NCI-H2081 (cell line): ENCODE results near the gene SIGLEC9.

Experiments
- DNase-seq, 2 experiments: peaks; one replicate each; lab custom pipeline; 2025; lab: John Stamatoyannopoulos, UW

SIGLEC9 gene

GRCh38 chr19:51097166-51097738, 27.5 kb upstream of the SIGLEC9 start:
- peak; percentile 27 for DNase-seq

- no peak for DNase-seq
Measured at GRCh38 chr19:51097796-51098195, 26.9 kb upstream of the SIGLEC9 start.

- no peak for DNase-seq
Measured at GRCh38 chr19:51098365-51099046, 26.2 kb upstream of the SIGLEC9 start.

GRCh38 chr19:51099047-51099382, 25.7 kb upstream of the SIGLEC9 start:
- DNase-seq: no peak

GRCh38 chr19:51100601-51101000, 24.1 kb upstream of the SIGLEC9 start:
- no peak for DNase-seq

- no peak for DNase-seq
Measured at GRCh38 chr19:51101171-51101865, 23.4 kb upstream of the SIGLEC9 start.

GRCh38 chr19:51102991-51103390, 21.7 kb upstream of the SIGLEC9 start:
- DNase-seq: no peak

- DNase-seq: no peak
Measured at GRCh38 chr19:51103926-51104341, 20.8 kb upstream of the SIGLEC9 start.

GRCh38 chr19:51107406-51108065, 17.2 kb upstream of the SIGLEC9 start:
- DNase-seq: no peak

GRCh38 chr19:51108066-51108804, 16.5 kb upstream of the SIGLEC9 start, which contains the start of gene CTU1:
Gene CTU1, minus strand, starts transcription at chr19:51108409. Its CDS starts 3,840 bp downstream, at chr19:51104569.
- DNase-seq: peak; percentile 96 to 99

- no peak for DNase-seq
Measured at GRCh38 chr19:51108805-51109146, 15.9 kb upstream of the SIGLEC9 start.

GRCh38 chr19:51110666-51110971, 14.1 kb upstream of the SIGLEC9 start:
- DNase-seq: no peak

GRCh38 chr19:51111606-51112005, 13.1 kb upstream of the SIGLEC9 start:
- no peak for DNase-seq

GRCh38 chr19:51114087-51114729, 10.5 kb upstream of the SIGLEC9 start:
- DNase-seq: no peak

- DNase-seq: no peak
Measured at GRCh38 chr19:51116736-51117286, 7.9 kb upstream of the SIGLEC9 start.

- no peak for DNase-seq
Measured at GRCh38 chr19:51119101-51119500, 5.6 kb upstream of the SIGLEC9 start.

- no peak for DNase-seq
Measured at GRCh38 chr19:51119611-51120010, 5.1 kb upstream of the SIGLEC9 start.

- no peak for DNase-seq
Measured at GRCh38 chr19:51120160-51120559, 4.5 kb upstream of the SIGLEC9 start.

GRCh38 chr19:51121257-51121656, 3.4 kb upstream of the SIGLEC9 start:
- DNase-seq: no peak

- DNase-seq: no peak
Measured at GRCh38 chr19:51122112-51122981, 2.4 kb upstream of the SIGLEC9 start.

- no peak for DNase-seq
Measured at GRCh38 chr19:51123381-51123800, 1.3 kb upstream of the SIGLEC9 start.
